ENCODE data around the gene TRIM63. TPM values are rescaled to one million over a fixed set of nuclear protein-coding genes. Genes with fewer than 3 reads are reported as not detected.

The TRIM63 gene
- total and polyA plus RNA-seq, 2 of the 8 experiments (the other 6 are each of a cell fraction or from before 2014, with no cell fraction given), result not detected

DNA sequence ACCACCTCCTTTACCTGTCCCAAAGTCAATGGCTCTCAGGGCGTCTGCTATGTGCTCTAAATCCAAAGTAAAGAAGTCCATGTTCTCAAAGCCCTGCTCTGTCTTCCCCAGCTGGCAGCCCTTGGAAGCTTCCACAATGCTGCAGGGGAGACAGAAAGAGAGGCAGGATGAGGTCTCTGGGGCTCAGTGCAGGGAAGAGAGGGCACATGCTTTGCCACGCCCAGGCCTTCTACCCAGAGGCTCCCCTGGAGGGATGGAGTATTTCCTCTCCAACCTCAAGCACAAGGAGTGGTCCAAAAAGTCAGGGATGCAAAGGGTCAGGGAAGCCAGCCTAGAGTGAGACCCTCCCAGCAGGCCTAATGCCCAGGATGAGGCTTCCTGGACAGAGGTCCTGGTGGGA, 10.2 kb downstream of the TRIM63 start:
- no peak overlapping the region for H3K4ac ChIP-seq (replicated peaks; ENCODE audit: insufficient read length, low read depth, low read length)
- no peaks in the 10 kb centered on the region for H4K20me1 ChIP-seq (replicated peaks in 1 of 2; ENCODE audit: control insufficient read depth in 1 of 2, insufficient read depth in 2 of 2, low read length in 2 of 2)
- H2BK20ac ChIP-seq (ENCODE audit: low read length), result no peak overlapping the region
- no peak overlapping the region for H3K27ac ChIP-seq (ENCODE audit: low read depth, low read length)
- H3K79me1 ChIP-seq (ENCODE audit: low read depth, low read length), result no peaks in the 10 kb centered on the region
- no peak overlapping the region for H2BK5ac ChIP-seq (ENCODE audit: low read depth, low read length)
- no peaks in the 10 kb centered on the region for H3K36me3 ChIP-seq (ENCODE audit: control insufficient read depth in 2 of 4, insufficient read depth in 4 of 4, low read length in 3 of 4)
- H3K9ac ChIP-seq (replicated peaks in 1 of 4; ENCODE audit: extremely low read depth in 1 of 4, low read depth in 3 of 4, low read length in 3 of 4), result no peak overlapping the region
- H3K23me2 ChIP-seq (ENCODE audit: low read depth, low read length), result no peaks in the 10 kb centered on the region
- H3K79me2 ChIP-seq (ENCODE audit: control insufficient read depth in 1 of 2, insufficient read depth in 2 of 2, low read length in 2 of 2), result no peaks in the 10 kb centered on the region
- FAIRE-seq (no peak), DNase-seq (ENCODE audit: low read depth in 1 of 2, low spot score in 2 of 2) (no peak)
- H3K27me3 ChIP-seq (replicated peaks in 1 of 4; ENCODE audit: control insufficient read depth in 3 of 4, extremely low read depth in 1 of 4, insufficient read depth in 3 of 4, low read length in 3 of 4), result peaks cover 0 to 2% (median 0%) of the 10 kb centered on the region in 4 experiments; a peak in 2 of 7 replicates
- H3K4me1 ChIP-seq (replicated peaks in 1 of 4; ENCODE audit: control insufficient read depth in 3 of 4, insufficient read depth in 4 of 4, low read length in 3 of 4), result 0 out of 7 replicates have a peak, but pooled peaks cover 0 to 2% (median 0%) of the 10 kb centered on the region in 4 experiments
- ChIA-PET POLR2A (ENCODE audit: partially characterized antibody) (no interaction called here), CTCF (ENCODE audit: partially characterized antibody) (interaction anchor here (1.3 to 4.0 kb wide), 4 partner anchors 8 to 60 kb away, joined by 3 to 32 read pairs (median 10); partner anchors contain the start of genes PAFAH2, SLC30A2 and TRIM63)
- no peak overlapping the region for H4K8ac ChIP-seq (ENCODE audit: extremely low read depth, insufficient read depth, low read length)
- no peak overlapping the region for H2BK120ac ChIP-seq (replicated peaks; ENCODE audit: low read depth, low read length)
- H4K91ac ChIP-seq (replicated peaks; ENCODE audit: insufficient read length, low read length), result no peak overlapping the region
- H2BK15ac ChIP-seq (ENCODE audit: low read length), result no peak overlapping the region
- H4K5ac ChIP-seq (ENCODE audit: insufficient read length, low read depth, low read length), result no peak overlapping the region
- no peak overlapping the region for H3K18ac ChIP-seq (ENCODE audit: extremely low read depth, low read length)
- H3K4me2 ChIP-seq (ENCODE audit: insufficient read depth in 1 of 2, low read depth in 2 of 2, low read length in 2 of 2), result no peak overlapping the region
- WGBS, 2 experiments (ENCODE audit: extremely low coverage in 1 of 2, insufficient coverage in 1 of 2, insufficient read length in 1 of 2, insufficient replicate concordance in 2 of 2, low coverage in 1 of 2, low lambda C conversion rate in 2 of 2, missing lambda C conversion rate in 1 of 2), result 92% methylated on average over 2 of the region's 2 CpGs; no CpG with 5 or more reads in 1 of the 2 experiments
- H3K4me3 ChIP-seq (ENCODE audit: extremely low read depth in 1 of 4, insufficient read depth in 2 of 4, low read depth in 3 of 4, low read length in 4 of 4), result no peak overlapping the region
- no peak overlapping the region for H2BK12ac ChIP-seq (ENCODE audit: low read depth, low read length)
- no peak overlapping the region for H2AK5ac ChIP-seq (ENCODE audit: low read depth, low read length)
- no peak overlapping the region for H3K14ac ChIP-seq (ENCODE audit: insufficient read length)
- H3K9me3 ChIP-seq (ENCODE audit: insufficient read depth in 2 of 2, low read depth in 1 of 2, low read length in 1 of 2), result no peaks in the 10 kb centered on the region
- H3K23ac ChIP-seq (ENCODE audit: insufficient read length), result no peak overlapping the region
- H2AFZ ChIP-seq (ENCODE audit: low read length), result 0 out of 2 replicates have a peak overlapping the region, but pooled peaks have one; percentile 60
- H3K56ac ChIP-seq (replicated peaks; ENCODE audit: insufficient read length, low read depth, low read length), result no peak overlapping the region
- TF ChIP-seq KDM5A (IDR thresholded peaks at IDR 0.05; ENCODE audit: low read length) (no peak), KDM1A (IDR thresholded peaks at IDR 0.05; ENCODE audit: borderline replicate concordance, low read length) (no peak), CHD2 (IDR thresholded peaks at IDR 0.05; ENCODE audit: low read length) (no peak), BRCA1 (IDR thresholded peaks at IDR 0.05; ENCODE audit: low read depth, low read length) (no peak), JUN (IDR thresholded peaks at IDR 0.05; ENCODE audit: low read depth, low read length) (no peak), SIRT6 (IDR thresholded peaks at IDR 0.05; ENCODE audit: low read length) (no peak), BACH1 (IDR thresholded peaks at IDR 0.05; ENCODE audit: low read length) (no peak)

Data from H1 (cell line).